OCI-LY3 (cell line): ENCODE data around the gene LRFN4.

Source experiments
- CTCF ChIP-seq: fragments of 200-600, 300-600 bp; sonication (generic); IDR thresholded peaks from 2 replicates; pipeline ENCODE4 v1.5.1; 2014; ENCODE audit warnings: antibody characterized with exemption, low read length, low read depth
- EZH2phosphoT487 ChIP-seq: fragments of 200-600 bp; shearing (Covaris generic); IDR thresholded peaks from 2 replicates; pipeline ENCODE4 v1.6.1; 2018; ENCODE audit warnings: antibody characterized with exemption, mixed run types, low read depth

GRCh38 chr11:66869567-66869870 lies 12.7 kb downstream of the LRFN4 start:
- TF ChIP-seq CTCF (no peak), EZH2phosphoT487 (no peak)
